ENCODE measurements around the gene TOP1.

DNA sequence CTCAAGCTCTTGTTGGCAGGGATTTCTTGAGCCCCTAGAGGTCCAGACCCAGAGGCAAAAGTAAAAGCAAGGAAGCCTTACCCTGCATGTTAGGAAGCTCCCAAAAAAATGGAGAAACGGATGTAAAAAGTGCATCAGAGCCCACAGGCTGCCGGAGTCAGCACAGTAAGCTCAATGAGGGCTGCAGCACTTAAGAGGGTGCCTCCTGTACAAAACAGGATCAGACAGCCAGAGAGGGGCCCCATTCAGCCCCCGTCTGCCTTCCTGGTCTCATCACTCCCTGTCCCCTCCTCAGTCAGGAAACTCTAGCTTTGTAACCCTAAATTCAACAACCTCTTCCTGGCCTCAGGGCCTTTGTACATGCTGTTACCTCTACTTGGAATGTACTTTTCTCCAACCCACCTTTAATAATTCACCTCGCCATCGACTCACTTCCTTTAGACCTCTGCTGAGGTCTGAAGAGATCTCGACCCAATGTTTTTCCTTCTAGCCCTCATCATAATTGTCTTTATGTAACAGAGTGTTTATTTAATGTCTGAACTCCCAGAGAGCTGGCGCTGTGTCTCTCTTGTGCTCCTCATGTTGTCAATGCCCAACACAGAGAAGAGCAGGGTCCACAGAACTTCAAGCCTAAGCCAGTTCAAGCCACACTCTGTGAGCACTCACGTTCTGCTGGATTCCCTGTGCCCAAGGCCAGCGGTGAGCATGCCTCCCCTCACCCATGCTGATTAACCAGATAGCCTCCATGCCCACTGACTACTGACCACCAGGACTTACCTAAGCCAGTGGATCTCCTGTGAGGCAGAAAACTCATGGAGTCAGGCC is 106.0 kb downstream of the TOP1 start:
- TF ChIP-seq, protein P1, sequence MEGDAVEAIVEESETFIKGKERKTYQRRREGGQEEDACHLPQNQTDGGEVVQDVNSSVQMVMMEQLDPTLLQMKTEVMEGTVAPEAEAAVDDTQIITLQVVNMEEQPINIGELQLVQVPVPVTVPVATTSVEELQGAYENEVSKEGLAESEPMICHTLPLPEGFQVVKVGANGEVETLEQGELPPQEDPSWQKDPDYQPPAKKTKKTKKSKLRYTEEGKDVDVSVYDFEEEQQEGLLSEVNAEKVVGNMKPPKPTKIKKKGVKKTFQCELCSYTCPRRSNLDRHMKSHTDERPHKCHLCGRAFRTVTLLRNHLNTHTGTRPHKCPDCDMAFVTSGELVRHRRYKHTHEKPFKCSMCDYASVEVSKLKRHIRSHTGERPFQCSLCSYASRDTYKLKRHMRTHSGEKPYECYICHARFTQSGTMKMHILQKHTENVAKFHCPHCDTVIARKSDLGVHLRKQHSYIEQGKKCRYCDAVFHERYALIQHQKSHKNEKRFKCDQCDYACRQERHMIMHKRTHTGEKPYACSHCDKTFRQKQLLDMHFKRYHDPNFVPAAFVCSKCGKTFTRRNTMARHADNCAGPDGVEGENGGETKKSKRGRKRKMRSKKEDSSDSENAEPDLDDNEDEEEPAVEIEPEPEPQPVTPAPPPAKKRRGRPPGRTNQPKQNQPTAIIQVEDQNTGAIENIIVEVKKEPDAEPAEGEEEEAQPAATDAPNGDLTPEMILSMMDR (conservative IDR thresholded peaks at IDR 0.05; ENCODE audit: low read depth, low read length), result no peak
- no peak for TF ChIP-seq EZH2phosphoT487 (IDR thresholded peaks at IDR 0.05; ENCODE audit: borderline replicate concordance, low read length)

Data from PC-3 (cell line).